ENCODE results near the gene C14orf132.

Gene C14orf132

GRCh38 chr14:96134508-96134907 lies 95.3 kb downstream of the C14orf132 start:
- Histone ChIP-seq H3K4me3 (ENCODE audit: insufficient read length, low read depth) (no peak overlapping the region), H3K9ac (ENCODE audit: insufficient read length, low read depth) (no peak overlapping the region), H3K9me3 (ENCODE audit: insufficient read depth, low read length) (peaks cover 8% of the 10 kb centered on the region; the same call in 1 of the 2 replicates), H3K36me3 (ENCODE audit: insufficient read depth, insufficient read length, low read length) (no peaks in the 10 kb centered on the region), H3K4me1 (ENCODE audit: insufficient read depth, insufficient read length) (no peaks in the 10 kb centered on the region), H3K27me3 (ENCODE audit: insufficient read depth, insufficient read length) (peaks cover 5% of the 10 kb centered on the region)
- DNase-seq (ENCODE audit: low read depth, low spot score): no peak
- no peak for TF ChIP-seq SUZ12 (IDR thresholded peaks at IDR 0.05; ENCODE audit: extremely low read depth, insufficient read depth, insufficient read length)
- TF ChIP-seq ZNF274 (IDR thresholded peaks at IDR 0.05; ENCODE audit: low read depth, low read length): no peak
- no peak for TF ChIP-seq YY1 (IDR thresholded peaks at IDR 0.05; ENCODE audit: insufficient read depth, insufficient read length)

DNA sequence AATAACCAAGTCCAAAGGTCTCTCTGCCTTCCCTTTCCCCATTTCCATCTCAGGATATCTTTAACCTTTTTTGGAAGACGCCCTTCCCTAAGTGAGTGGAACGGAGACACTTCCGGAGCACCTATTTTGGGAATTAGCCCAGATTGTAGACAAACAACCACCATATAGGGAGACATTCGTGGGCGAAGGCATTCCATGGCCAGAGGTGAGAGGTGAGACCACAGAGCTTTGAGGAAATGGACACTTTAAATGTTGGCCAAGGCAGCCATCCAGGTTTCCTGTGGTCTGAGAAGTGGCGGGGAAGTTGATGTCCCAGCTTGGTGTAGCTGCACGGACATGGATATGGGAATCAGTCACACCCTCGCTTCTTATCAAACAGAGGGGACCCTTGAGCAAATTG lies 96.1 kb downstream of the C14orf132 start:
- Histone ChIP-seq H3K36me3 (ENCODE audit: insufficient read depth, insufficient read length, low read length) (no peaks in the 10 kb centered on the region), H3K4me1 (ENCODE audit: insufficient read depth, insufficient read length) (no peaks in the 10 kb centered on the region), H3K4me3 (ENCODE audit: insufficient read length, low read depth) (no peak overlapping the region), H3K9me3 (ENCODE audit: insufficient read depth, low read length) (peaks cover 8% of the 10 kb centered on the region; the same call in 1 of the 2 replicates), H3K27me3 (ENCODE audit: insufficient read depth, insufficient read length) (peaks cover 5% of the 10 kb centered on the region), H3K9ac (ENCODE audit: insufficient read length, low read depth) (no peak overlapping the region)
- TF ChIP-seq YY1 (IDR thresholded peaks at IDR 0.05; ENCODE audit: insufficient read depth, insufficient read length) (no peak), SUZ12 (IDR thresholded peaks at IDR 0.05; ENCODE audit: extremely low read depth, insufficient read depth, insufficient read length) (no peak), ZNF274 (IDR thresholded peaks at IDR 0.05; ENCODE audit: low read depth, low read length) (no peak)
- DNase-seq (ENCODE audit: low read depth, low spot score): no peak

- Histone ChIP-seq H3K4me1 (ENCODE audit: insufficient read depth, insufficient read length) (no peaks in the 10 kb centered on the region), H3K4me3 (ENCODE audit: insufficient read length, low read depth) (no peak overlapping the region), H3K9me3 (ENCODE audit: insufficient read depth, low read length) (peaks cover 8% of the 10 kb centered on the region; the same call in 1 of the 2 replicates), H3K36me3 (ENCODE audit: insufficient read depth, insufficient read length, low read length) (no peaks in the 10 kb centered on the region), H3K27me3 (ENCODE audit: insufficient read depth, insufficient read length) (peaks cover 4% of the 10 kb centered on the region), H3K9ac (ENCODE audit: insufficient read length, low read depth) (no peak overlapping the region)
- no peak for DNase-seq (ENCODE audit: low read depth, low spot score)
- no peak for TF ChIP-seq SUZ12 (IDR thresholded peaks at IDR 0.05; ENCODE audit: extremely low read depth, insufficient read depth, insufficient read length)
- no peak for TF ChIP-seq ZNF274 (IDR thresholded peaks at IDR 0.05; ENCODE audit: low read depth, low read length)
- no peak for TF ChIP-seq YY1 (IDR thresholded peaks at IDR 0.05; ENCODE audit: insufficient read depth, insufficient read length)
Observed at GRCh38 chr14:96136371-96137005, 97.3 kb downstream of the C14orf132 start.

GRCh38 chr14:96138241-96138640 lies 99.1 kb downstream of the C14orf132 start:
- H3K4me3 ChIP-seq (ENCODE audit: insufficient read length, low read depth): no peak overlapping the region
- TF ChIP-seq SUZ12 (IDR thresholded peaks at IDR 0.05; ENCODE audit: extremely low read depth, insufficient read depth, insufficient read length): no peak
- TF ChIP-seq ZNF274 (IDR thresholded peaks at IDR 0.05; ENCODE audit: low read depth, low read length): no peak
- TF ChIP-seq YY1 (IDR thresholded peaks at IDR 0.05; ENCODE audit: insufficient read depth, insufficient read length): no peak
- no peak for DNase-seq (ENCODE audit: low read depth, low spot score)
- H3K36me3 ChIP-seq (ENCODE audit: insufficient read depth, insufficient read length, low read length): no peaks in the 10 kb centered on the region
- H3K9ac ChIP-seq (ENCODE audit: insufficient read length, low read depth): no peak overlapping the region
- H3K27me3 ChIP-seq (ENCODE audit: insufficient read depth, insufficient read length): no peaks in the 10 kb centered on the region
- peaks cover 8% of the 10 kb centered on the region; the same call in 1 of the 2 replicates for H3K9me3 ChIP-seq (ENCODE audit: insufficient read depth, low read length)
- H3K4me1 ChIP-seq (ENCODE audit: insufficient read depth, insufficient read length): no peaks in the 10 kb centered on the region

DNA sequence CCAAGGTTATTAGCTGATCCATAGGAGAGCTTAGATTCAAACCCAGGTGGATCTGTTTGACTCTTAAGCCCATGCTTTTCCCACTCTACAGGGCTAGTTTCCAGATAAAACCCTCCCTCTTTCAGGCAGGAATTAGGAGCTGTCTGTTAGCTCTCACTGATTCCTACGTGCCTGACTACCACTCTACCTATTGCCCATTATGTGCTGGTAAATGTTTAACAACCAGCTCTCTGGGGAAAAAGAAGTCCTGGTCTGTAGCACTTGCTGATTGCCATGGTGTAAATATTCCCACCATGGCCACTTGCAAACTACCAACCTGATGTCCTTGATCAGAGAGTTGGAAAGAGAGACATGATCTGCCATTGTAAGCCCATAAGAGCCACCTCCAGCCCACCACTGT lies 100.0 kb downstream of the C14orf132 start:
- H3K4me3 ChIP-seq (ENCODE audit: insufficient read length, low read depth): no peak overlapping the region
- no peaks in the 10 kb centered on the region for H3K4me1 ChIP-seq (ENCODE audit: insufficient read depth, insufficient read length)
- no peak for DNase-seq (ENCODE audit: low read depth, low spot score)
- TF ChIP-seq YY1 (IDR thresholded peaks at IDR 0.05; ENCODE audit: insufficient read depth, insufficient read length): no peak
- no peak overlapping the region for H3K9ac ChIP-seq (ENCODE audit: insufficient read length, low read depth)
- H3K9me3 ChIP-seq (ENCODE audit: insufficient read depth, low read length): peaks cover 8% of the 10 kb centered on the region; the same call in 1 of the 2 replicates
- H3K36me3 ChIP-seq (ENCODE audit: insufficient read depth, insufficient read length, low read length): no peaks in the 10 kb centered on the region
- H3K27me3 ChIP-seq (ENCODE audit: insufficient read depth, insufficient read length): no peaks in the 10 kb centered on the region

DNA sequence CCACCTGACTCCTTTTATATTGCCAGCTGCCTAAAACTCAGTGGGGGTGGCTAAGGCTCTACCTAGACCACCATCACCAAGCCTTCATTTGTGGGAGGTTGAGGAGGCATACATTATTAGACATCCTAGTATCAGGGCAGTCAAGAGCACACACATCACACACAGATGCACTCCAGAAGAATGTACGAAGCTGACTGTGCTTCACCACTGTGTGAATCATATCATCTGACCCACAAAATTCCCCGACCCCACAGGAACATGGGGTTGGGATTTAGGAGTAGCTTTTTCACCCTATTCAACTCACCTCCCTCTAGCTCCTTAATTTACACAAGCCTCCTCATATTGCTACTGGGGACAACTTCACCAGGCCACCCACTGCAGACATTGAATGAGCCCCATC lies 100.7 kb downstream of the C14orf132 start:
- Histone ChIP-seq H3K27me3 (ENCODE audit: insufficient read depth, insufficient read length) (no peaks in the 10 kb centered on the region), H3K36me3 (ENCODE audit: insufficient read depth, insufficient read length, low read length) (no peaks in the 10 kb centered on the region), H3K4me1 (ENCODE audit: insufficient read depth, insufficient read length) (no peaks in the 10 kb centered on the region), H3K9me3 (ENCODE audit: insufficient read depth, low read length) (peaks cover 8% of the 10 kb centered on the region; the same call in 1 of the 2 replicates), H3K9ac (ENCODE audit: insufficient read length, low read depth) (no peak overlapping the region), H3K4me3 (ENCODE audit: insufficient read length, low read depth) (no peak overlapping the region)
- no peak for DNase-seq (ENCODE audit: low read depth, low spot score)
- no peak for TF ChIP-seq YY1 (IDR thresholded peaks at IDR 0.05; ENCODE audit: insufficient read depth, insufficient read length)
- TF ChIP-seq ZNF274 (IDR thresholded peaks at IDR 0.05; ENCODE audit: low read depth, low read length): no peak
- no peak for TF ChIP-seq SUZ12 (IDR thresholded peaks at IDR 0.05; ENCODE audit: extremely low read depth, insufficient read depth, insufficient read length)

- Histone ChIP-seq H3K27me3 (ENCODE audit: insufficient read depth, insufficient read length) (no peaks in the 10 kb centered on the region), H3K9ac (ENCODE audit: insufficient read length, low read depth) (no peak overlapping the region), H3K36me3 (ENCODE audit: insufficient read depth, insufficient read length, low read length) (no peaks in the 10 kb centered on the region), H3K4me3 (ENCODE audit: insufficient read length, low read depth) (no peak overlapping the region), H3K4me1 (ENCODE audit: insufficient read depth, insufficient read length) (no peaks in the 10 kb centered on the region), H3K9me3 (ENCODE audit: insufficient read depth, low read length) (peaks cover 8% of the 10 kb centered on the region; the same call in 1 of the 2 replicates)
- TF ChIP-seq ZNF274 (IDR thresholded peaks at IDR 0.05; ENCODE audit: low read depth, low read length) (no peak), SUZ12 (IDR thresholded peaks at IDR 0.05; ENCODE audit: extremely low read depth, insufficient read depth, insufficient read length) (no peak), YY1 (IDR thresholded peaks at IDR 0.05; ENCODE audit: insufficient read depth, insufficient read length) (no peak)
- DNase-seq (ENCODE audit: low read depth, low spot score): no peak
Observed at GRCh38 chr14:96140952-96141351, 101.8 kb downstream of the C14orf132 start.
